IPS-15b (cell line): ENCODE data around the gene MDC1.

Experiments used
- H3K27me3 ChIP-seq: one replicate; pipeline ENCODE4 v1.6.1; 2013; ENCODE audit warnings: low read length; ENCODE audit not compliant: control insufficient read depth, insufficient read depth
- H3K36me3 ChIP-seq: one replicate; pipeline ENCODE4 v1.6.1; 2013; ENCODE audit warnings: low read length; ENCODE audit not compliant: control insufficient read depth, insufficient read depth
- H3K4me1 ChIP-seq: one replicate; pipeline ENCODE4 v1.6.1; 2013; ENCODE audit warnings: mild to moderate bottlenecking, low read length; ENCODE audit not compliant: control insufficient read depth, insufficient read depth
- H3K4me3 ChIP-seq: one replicate; pipeline ENCODE4 v1.5.1; 2013; ENCODE audit warnings: low read depth, low read length
- H3K9ac ChIP-seq: one replicate; pipeline ENCODE4 v1.6.1; 2013; ENCODE audit warnings: low read depth, mild to moderate bottlenecking, low read length
- H3K9me3 ChIP-seq: one replicate; pipeline ENCODE4 v1.6.1; 2013; ENCODE audit warnings: mild to moderate bottlenecking, low read length; ENCODE audit not compliant: control insufficient read depth, insufficient read depth

The MDC1 gene

GRCh38 chr6:30705620-30706019 lies 11.5 kb downstream of the MDC1 start:
- Histone ChIP-seq H3K27me3 (no peaks in the 10 kb centered on the region), H3K4me1 (no peaks in the 10 kb centered on the region), H3K4me3 (no peak overlapping the region), H3K9me3 (no peaks in the 10 kb centered on the region), H3K9ac (no peak overlapping the region), H3K36me3 (peaks cover 22% of the 10 kb centered on the region)

DNA sequence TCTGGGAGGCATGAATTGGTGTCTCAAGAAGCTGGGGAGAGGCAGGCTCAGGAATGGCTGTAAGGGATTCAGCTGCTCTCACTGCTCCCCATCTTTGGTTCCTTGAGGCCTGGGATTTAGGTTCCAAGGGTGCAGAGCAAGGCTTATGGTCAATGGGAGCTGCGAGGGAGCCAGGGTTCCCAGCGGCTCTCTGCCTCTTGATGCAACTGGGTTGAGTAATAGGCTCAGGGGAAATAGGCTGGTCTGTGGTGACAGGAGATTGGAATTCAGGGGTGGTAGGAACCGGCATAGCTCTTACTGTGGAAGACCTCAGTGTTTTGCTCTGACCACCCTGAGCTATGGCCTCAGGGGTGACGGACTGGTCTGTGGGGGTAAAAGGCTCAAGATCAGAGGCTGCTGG lies 13.3 kb downstream of the MDC1 start:
- no peaks in the 10 kb centered on the region for H3K27me3 ChIP-seq
- H3K4me3 ChIP-seq = no peak overlapping the region
- H3K4me1 ChIP-seq = no peaks in the 10 kb centered on the region
- no peak overlapping the region for H3K9ac ChIP-seq
- no peaks in the 10 kb centered on the region for H3K9me3 ChIP-seq
- H3K36me3 ChIP-seq = peaks cover 16% of the 10 kb centered on the region

DNA sequence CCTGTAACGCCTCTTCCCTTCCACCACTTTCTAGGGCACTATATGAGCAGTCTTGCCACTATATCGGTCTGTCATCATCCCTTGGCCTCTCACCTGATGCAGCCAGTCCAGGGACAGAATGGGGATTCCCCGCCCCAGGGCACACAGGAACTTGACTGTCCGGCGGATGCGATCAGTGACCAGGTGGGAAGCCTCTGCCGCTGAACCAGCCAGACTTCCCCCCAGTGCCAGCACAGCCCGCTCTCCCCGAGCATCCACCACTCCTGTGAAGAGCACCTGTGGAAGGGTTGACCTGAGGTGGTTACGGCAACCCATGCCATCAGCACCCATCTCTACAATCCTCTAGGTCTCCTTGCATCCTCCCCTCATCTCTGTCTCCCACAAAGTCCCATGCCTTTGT lies 14.1 kb downstream of the MDC1 start:
- Histone ChIP-seq H3K9me3 (no peaks in the 10 kb centered on the region), H3K36me3 (peaks cover 16% of the 10 kb centered on the region), H3K9ac (no peak overlapping the region), H3K27me3 (no peaks in the 10 kb centered on the region), H3K4me3 (no peak overlapping the region), H3K4me1 (no peaks in the 10 kb centered on the region)

- Histone ChIP-seq H3K4me1 (no peaks in the 10 kb centered on the region), H3K36me3 (peaks cover 9% of the 10 kb centered on the region), H3K9me3 (no peaks in the 10 kb centered on the region), H3K27me3 (no peaks in the 10 kb centered on the region), H3K9ac (no peak overlapping the region), H3K4me3 (no peak overlapping the region)
Measured at GRCh38 chr6:30700340-30700739, 16.7 kb downstream of the MDC1 start.

GRCh38 chr6:30696432-30696831 lies 20.6 kb downstream of the MDC1 start:
- H3K9me3 ChIP-seq = no peaks in the 10 kb centered on the region
- no peaks in the 10 kb centered on the region for H3K36me3 ChIP-seq
- no peaks in the 10 kb centered on the region for H3K4me1 ChIP-seq
- H3K9ac ChIP-seq = no peak overlapping the region
- H3K4me3 ChIP-seq = no peak overlapping the region
- no peaks in the 10 kb centered on the region for H3K27me3 ChIP-seq

GRCh38 chr6:30691208-30691847 lies 25.8 kb downstream of the MDC1 start:
- H3K36me3 ChIP-seq = peaks cover 2% of the 10 kb centered on the region
- peaks cover 8% of the 10 kb centered on the region for H3K4me1 ChIP-seq
- H3K27me3 ChIP-seq = no peaks in the 10 kb centered on the region
- H3K9ac ChIP-seq = no peak overlapping the region
- H3K4me3 ChIP-seq = peak overlapping the region; percentile 96
- H3K9me3 ChIP-seq = no peaks in the 10 kb centered on the region

DNA sequence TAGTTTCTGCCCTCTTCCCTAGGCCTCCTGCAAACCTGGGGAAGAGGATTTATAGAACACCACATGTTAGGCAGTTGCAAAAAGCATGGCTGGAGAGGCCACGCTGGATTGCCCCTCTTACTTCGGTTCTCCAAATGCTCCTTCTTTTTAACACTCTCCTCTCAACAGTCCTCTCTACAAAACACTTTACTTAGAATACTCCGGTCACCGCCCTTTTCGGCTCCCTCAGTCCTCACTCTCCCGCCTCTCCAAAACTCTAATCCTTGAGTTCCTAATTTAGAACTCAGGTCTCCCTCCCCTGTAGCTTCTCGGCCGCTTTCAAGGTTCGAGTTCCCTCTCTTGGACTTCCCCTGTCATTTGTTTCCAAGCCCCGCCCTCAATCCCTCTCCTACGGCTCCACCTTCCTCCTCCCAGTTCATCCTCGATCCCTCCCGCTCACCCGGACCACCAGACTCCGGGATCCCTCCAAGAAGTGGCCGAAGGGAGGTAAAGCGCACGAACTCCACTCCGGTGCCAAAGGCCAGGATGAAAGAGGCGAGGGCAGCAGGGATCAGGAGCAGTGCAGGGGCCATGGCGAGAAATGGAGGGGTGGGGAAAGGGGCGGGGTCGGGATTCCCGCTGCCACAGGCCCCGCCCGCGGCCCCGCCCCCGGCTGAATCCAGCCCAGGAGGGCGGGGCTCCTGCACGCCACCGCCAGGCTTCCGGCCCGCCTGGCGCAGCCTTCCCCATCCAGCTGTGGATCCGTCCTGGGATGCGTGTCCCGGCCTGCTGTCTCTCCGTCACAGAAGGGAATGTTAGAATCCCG lies 26.5 kb downstream of the MDC1 start, which contains the start of gene NRM:
TSS of gene NRM (minus strand) at position 582 of the 805 bp plus-strand sequence. CDS start at position 572, 10 bp downstream.
- Histone ChIP-seq H3K9me3 (no peaks in the 10 kb centered on the region), H3K9ac (peak within 1 kb of the TSS; percentile 54), H3K27me3 (no peaks in the 10 kb centered on the region), H3K4me3 (peak within 1 kb of the TSS; percentile 96), H3K4me1 (peaks cover 8% of the 10 kb centered on the region), H3K36me3 (peaks cover 2% of the 10 kb centered on the region)

- H3K36me3 ChIP-seq = peaks cover 2% of the 10 kb centered on the region
- H3K4me1 ChIP-seq = peaks cover 11% of the 10 kb centered on the region
- peak overlapping the region; percentile 54 for H3K9ac ChIP-seq
- no peaks in the 10 kb centered on the region for H3K27me3 ChIP-seq
- peak overlapping the region; percentile 96 for H3K4me3 ChIP-seq
- H3K9me3 ChIP-seq = no peaks in the 10 kb centered on the region
Measured at GRCh38 chr6:30689985-30690384, 27.1 kb downstream of the MDC1 start.

DNA sequence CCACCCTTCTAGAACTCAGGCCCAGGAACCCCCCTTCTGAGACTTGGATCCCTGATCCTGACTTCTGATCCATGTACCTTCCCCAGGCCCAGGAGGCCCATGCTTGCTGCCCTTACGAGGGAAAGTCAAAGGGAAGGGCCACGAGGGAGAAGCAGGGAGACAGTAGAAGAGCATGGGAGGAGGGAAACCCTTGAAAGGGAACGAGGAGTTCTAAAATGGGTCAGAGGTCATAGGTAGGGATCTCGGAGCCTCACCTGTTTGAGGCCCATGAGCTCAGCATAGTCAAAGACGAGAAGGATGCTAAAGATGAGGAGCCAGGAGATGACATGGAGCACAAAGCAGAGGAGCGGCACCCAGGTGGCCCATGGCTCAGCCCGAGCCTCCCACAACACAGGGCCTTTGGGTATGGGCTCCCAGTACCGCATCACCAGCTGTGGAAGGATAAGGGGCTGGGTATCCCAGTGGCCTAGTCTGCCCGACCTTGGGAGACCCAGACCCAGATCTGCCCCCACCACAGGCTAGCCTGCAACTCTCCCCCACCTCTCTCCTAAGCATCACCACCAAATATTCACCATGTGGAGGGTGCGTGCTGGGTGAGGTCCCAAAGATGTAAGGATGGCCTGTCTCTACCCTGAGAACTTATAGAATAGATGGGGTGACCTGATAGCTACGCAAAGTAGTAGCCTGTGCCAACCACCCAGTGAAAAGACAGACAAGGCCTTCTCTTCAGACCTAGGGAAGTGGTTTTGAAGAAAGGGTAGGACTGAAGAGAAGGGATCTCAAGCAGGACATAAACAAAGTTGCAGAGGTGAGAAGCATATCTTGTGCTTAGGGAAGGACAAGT lies 27.8 kb downstream of the MDC1 start:
- no peak overlapping the region for H3K4me3 ChIP-seq
- H3K9ac ChIP-seq = no peak overlapping the region
- H3K4me1 ChIP-seq = peaks cover 15% of the 10 kb centered on the region

GRCh38 chr6:30688569-30688968 lies 28.5 kb downstream of the MDC1 start:
- H3K9me3 ChIP-seq = no peaks in the 10 kb centered on the region
- H3K4me1 ChIP-seq = peaks cover 17% of the 10 kb centered on the region
- H3K4me3 ChIP-seq = no peak overlapping the region
- no peak overlapping the region for H3K9ac ChIP-seq
- H3K27me3 ChIP-seq = no peaks in the 10 kb centered on the region
- H3K36me3 ChIP-seq = peaks cover 2% of the 10 kb centered on the region

More for the DNA sequence above, 27.8 kb downstream of the MDC1 start:
- Histone ChIP-seq H3K36me3 (peaks cover 2% of the 10 kb centered on the region), H3K27me3 (no peaks in the 10 kb centered on the region), H3K9me3 (no peaks in the 10 kb centered on the region)

DNA sequence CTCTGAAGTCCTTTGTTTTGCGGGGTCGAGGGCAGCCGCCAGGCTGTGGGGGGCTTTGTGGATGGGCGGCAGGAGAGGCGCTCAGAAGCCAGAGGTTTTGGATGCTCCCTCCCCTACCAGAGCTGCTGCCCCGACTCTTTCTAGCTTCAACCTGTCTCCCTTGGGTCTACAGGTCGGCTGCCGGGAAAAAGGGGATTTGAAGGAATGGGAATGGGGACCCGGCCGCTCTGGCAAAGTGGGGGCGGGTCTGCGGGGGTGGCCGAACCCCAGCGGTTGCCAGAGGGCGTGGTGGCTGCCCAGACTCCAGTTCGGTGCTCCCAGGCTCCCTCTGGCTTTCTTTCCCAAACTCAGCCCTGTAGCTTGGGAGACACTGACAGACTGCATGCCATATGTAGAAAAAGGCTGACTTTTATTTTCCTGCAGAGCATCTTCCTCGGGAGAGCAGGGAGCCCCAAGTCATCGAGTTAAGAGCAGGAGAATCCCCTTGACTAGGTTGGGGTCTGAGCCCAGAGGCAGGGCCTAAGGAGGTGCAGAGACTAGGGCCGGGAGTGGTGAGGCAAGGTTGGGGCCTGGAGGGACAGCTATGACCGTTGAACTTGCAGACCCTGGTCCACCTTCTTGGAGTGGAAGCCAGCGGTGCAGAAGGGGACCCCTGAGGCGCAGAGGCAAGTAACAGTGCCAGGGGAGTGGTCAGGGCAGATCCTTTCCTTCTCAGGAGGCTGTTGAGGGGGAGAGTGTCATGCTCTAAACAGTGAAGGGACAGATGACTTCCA lies 29.2 kb downstream of the MDC1 start:
- no peaks in the 10 kb centered on the region for H3K27me3 ChIP-seq
- H3K9me3 ChIP-seq = no peaks in the 10 kb centered on the region
- H3K4me1 ChIP-seq = peaks cover 24% of the 10 kb centered on the region
- peak overlapping the region; percentile 87 for H3K4me3 ChIP-seq
- H3K9ac ChIP-seq = peak overlapping the region; percentile 73
- H3K36me3 ChIP-seq = peaks cover 2% of the 10 kb centered on the region
